ENCODE data around the gene PDE4A.
"Not testable (repeated sequence)": the region's sequence is repeated elsewhere in the genome, so short reads cannot be mapped to it uniquely, and the experiment has no call there.

The PDE4A gene

DNA sequence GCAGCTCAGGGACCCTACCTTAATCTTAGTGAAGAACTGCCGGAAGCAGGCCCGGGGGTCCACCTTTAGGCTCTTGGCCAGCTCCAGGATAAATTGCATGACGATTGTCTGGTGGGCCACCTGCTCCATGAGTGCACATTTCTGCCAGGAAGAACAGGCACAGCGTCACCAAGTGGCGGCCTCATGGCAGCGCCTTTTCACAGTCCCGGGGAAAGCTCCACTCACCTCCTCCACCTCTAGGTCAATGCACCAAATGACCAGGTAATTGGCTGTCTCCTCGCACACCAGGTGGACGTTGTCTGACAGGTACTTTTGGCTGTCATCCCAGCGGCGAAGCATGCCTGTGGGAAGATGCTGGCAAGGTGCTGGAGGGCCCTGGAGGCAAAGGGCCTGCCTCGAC lies 25.3 kb upstream of the PDE4A start:
- Mint-ChIP-seq H3K9me3 (no peaks in the 10 kb centered on the region), H3K4me1 (peaks cover 11% of the 10 kb centered on the region), H3K27me3 (no peaks in the 10 kb centered on the region), H3K27ac (no peak overlapping the region), H3K4me3 (no peak overlapping the region), H3K36me3 (ENCODE audit: low read depth) (peaks cover 44% of the 10 kb centered on the region)
- DNase-seq: no peak
- ATAC-seq: no peak

DNA sequence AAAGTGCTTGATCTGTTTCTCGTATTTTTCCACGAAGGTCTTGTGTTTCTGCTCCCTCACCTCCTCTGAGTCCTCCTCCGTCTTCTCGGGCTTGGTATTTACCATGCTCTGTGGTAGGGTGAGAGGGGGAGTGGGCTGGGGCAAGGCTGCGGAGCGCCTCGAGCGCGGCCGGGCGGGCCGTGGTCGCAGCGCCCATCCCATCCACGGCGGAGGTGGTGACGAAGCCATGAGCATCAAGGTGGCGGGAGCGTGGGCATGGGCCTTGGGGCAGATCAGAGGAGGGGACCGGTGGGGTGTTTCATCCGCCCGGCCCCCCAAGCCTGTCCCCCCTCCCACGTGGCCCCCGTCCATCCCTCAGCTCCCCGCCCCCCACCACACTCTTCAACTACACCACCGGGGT lies 24.9 kb upstream of the PDE4A start:
- H3K27ac Mint-ChIP-seq: no peak overlapping the region
- peaks cover 45% of the 10 kb centered on the region for H3K36me3 Mint-ChIP-seq (ENCODE audit: low read depth)
- H3K4me3 Mint-ChIP-seq: no peak overlapping the region
- no peaks in the 10 kb centered on the region for H3K9me3 Mint-ChIP-seq
- H3K4me1 Mint-ChIP-seq: peaks cover 14% of the 10 kb centered on the region
- H3K27me3 Mint-ChIP-seq: no peaks in the 10 kb centered on the region
- DNase-seq (no peak), ATAC-seq (no peak)

DNA sequence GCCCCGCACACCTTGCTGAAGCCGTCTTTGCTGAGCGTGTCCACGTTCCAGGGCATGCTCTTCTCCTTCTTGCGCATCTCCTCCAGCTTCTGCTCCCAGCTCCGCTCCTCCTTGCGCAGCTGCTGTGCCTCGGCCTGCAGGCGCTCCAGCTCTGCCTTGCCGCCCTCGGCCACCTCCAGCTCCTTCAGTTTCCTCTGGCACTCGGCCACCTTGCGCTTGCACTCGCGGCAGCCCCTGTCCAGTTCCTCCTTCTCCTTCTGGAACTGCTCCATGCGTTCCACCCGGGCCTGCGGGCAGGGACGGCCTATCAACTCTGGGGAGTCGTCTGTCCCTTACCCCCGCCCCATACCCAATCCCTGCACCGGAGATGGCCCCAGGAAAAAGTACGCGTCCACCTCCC lies 24.4 kb upstream of the PDE4A start:
- ATAC-seq (no peak), DNase-seq (no peak)
- peaks cover 19% of the 10 kb centered on the region for H3K4me1 Mint-ChIP-seq
- H3K36me3 Mint-ChIP-seq (ENCODE audit: low read depth): peaks cover 42% of the 10 kb centered on the region
- H3K4me3 Mint-ChIP-seq: no peak overlapping the region
- H3K27me3 Mint-ChIP-seq: no peaks in the 10 kb centered on the region
- no peaks in the 10 kb centered on the region for H3K9me3 Mint-ChIP-seq
- H3K27ac Mint-ChIP-seq: peak overlapping the region; percentile 8

DNA sequence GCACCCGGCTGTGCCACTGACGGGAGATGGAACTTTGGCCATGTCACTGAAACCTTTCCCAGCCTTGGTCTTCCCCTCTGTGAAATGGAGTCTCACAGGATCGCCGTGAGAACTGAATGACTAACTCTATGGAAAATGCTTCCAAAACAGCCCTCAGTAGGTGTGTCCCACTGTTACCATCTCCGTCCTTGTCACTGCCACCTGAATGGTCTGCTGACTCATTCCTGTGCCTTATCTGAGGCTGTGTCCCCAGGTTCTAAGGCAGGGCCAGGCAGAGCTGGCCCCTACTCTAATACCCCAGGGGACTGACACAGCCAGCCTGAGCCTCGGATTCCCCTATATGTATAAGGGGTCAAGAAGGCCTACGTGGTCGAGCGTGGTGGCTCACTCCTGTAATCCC lies 21.5 kb upstream of the PDE4A start:
- no peaks in the 10 kb centered on the region for H3K9me3 Mint-ChIP-seq
- ATAC-seq (no peak), DNase-seq (no peak)
- no peak overlapping the region for H3K4me3 Mint-ChIP-seq
- H3K27ac Mint-ChIP-seq: no peak overlapping the region
- H3K36me3 Mint-ChIP-seq (ENCODE audit: low read depth): peaks cover 53% of the 10 kb centered on the region
- peaks cover 35% of the 10 kb centered on the region for H3K4me1 Mint-ChIP-seq
- H3K27me3 Mint-ChIP-seq: no peaks in the 10 kb centered on the region

DNA sequence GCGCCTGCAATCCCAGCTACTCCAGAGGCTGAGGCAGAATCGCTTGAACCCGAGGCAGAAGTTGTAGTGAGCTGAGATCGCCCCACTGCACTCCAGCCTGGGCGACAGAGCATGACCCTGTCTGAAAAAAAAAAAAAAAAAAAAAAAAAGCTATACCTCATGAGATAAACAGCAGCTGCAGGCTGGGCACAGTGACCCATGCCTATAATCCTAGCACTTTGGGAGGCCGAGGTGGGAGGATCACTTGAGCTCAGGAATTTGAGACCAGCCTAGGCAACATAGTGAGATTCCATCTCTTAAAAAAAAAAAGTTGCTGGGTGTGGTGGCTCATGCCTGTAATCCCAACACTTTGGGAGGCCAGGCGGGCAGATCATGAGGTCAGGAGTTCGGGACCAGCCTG lies 21.0 kb upstream of the PDE4A start:
- not testable (repeated sequence) for H3K27me3 Mint-ChIP-seq, DNase-seq, H3K9me3 Mint-ChIP-seq, H3K27ac Mint-ChIP-seq, H3K4me3 Mint-ChIP-seq, ATAC-seq
- peaks cover 51% of the 10 kb centered on the region for H3K36me3 Mint-ChIP-seq (ENCODE audit: low read depth)
- H3K4me1 Mint-ChIP-seq: peaks cover 38% of the 10 kb centered on the region

DNA sequence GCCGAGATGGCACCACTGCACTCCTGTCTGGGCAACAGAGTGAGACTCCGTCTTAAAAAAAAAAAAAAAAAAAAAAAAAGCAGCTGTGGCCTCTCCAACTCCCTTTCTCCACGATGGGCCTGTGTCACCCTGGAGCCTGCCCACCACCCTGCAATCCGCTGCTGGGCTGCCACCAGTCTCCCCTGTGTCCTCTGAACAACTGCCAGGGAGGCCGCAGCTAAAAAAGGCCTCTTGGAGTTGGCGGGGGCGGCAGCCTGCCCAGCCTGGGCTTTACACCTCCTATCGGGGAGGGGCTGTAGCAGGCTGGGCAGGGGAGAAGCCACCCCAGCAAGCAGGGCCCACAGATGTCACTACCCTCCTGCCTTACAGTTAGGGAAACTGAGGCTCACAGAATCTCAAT lies 20.5 kb upstream of the PDE4A start:
- Mint-ChIP-seq H3K4me3 (no peak overlapping the region), H3K4me1 (peaks cover 42% of the 10 kb centered on the region), H3K27me3 (no peaks in the 10 kb centered on the region), H3K27ac (no peak overlapping the region), H3K9me3 (no peaks in the 10 kb centered on the region), H3K36me3 (ENCODE audit: low read depth) (peaks cover 51% of the 10 kb centered on the region)
- DNase-seq (no peak), ATAC-seq (no peak)

DNA sequence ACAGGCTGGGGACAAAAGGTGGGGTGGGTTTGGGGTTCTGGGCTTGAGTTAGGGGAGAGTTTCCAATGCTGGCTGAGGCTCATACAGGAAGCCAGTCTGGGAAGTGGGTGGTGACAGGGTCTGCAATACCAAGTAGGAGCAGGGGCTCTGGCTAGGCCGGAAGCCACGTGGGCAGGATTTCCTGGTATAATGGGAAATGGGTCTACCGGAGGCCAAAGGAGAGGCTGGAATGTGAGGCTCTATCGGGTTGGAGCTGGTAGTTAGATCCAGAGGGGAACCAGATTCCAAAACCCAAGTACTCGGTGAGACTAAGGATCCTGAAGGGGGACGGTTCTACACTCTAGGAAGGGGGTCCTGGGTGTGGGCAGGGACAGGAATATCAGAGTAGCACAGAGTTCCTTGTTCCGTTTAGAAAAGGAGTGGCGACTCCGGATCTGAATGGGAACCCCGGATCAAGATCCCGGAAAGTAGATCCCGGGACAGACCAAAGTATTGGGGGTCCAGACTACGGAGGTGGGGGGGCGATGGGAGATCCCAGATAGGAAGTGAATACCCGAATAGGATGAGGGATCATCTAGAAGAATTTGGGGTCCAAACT lies 17.8 kb upstream of the PDE4A start:
- Mint-ChIP-seq H3K27me3 (no peaks in the 10 kb centered on the region), H3K4me3 (peak overlapping the region; percentile 98), H3K4me1 (peaks cover 64% of the 10 kb centered on the region), H3K27ac (peak overlapping the region; percentile 93), H3K9me3 (no peaks in the 10 kb centered on the region), H3K36me3 (ENCODE audit: low read depth) (peaks cover 36% of the 10 kb centered on the region)
- DNase-seq: no peak
- ATAC-seq: no peak

DNA sequence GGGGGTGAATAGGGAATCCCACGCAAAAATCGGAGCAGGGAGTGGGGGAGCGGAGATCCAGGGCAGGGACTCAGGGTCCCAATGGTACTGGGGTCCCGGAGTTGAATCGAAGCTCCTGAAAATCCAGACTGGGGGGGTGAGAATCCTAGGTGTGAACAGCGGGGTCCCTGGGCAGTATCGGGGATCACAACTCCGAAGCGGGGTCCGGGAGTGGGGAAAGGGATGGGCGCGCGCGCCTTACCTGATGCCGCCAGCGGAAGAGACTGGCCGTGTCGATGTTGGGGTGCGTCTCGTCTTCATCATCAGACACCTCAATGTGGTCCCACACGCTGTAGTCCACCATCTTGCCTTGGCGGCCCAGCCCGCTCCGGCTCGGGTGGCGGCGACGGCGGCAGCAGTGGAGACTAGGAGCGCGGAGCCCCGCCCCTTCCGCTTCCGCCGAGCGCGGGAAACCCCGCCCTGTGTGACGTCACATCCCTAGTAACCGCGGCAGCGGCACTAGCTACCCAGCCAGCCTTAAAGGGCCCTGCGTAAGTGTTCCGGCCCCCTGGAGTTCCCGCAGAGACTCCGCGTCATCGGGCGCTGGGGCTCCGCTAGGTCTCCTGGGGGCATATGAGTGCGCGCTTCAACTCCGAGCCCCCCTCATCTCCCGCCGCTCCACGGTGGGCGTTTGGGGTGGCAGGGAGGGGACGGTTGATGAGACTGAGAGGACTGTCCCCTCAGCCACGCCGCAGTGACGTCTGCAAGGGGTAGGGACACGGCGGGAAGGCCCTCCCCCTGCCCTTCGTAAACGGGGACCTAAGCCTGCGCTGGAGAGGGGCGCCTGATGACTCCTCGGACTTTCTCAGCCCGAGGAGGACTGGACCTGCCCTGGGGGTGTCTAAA lies 17.0 kb upstream of the PDE4A start, which contains the start of gene CDC37:
TSS of gene CDC37 (minus strand) at position 406 of the 885 bp plus-strand sequence. CDS start at position 343, 63 bp downstream.
- peak; percentile 100 for DNase-seq
- H3K4me3 Mint-ChIP-seq: peak within 1 kb of the TSS; percentile 98
- peak within 1 kb of the TSS; percentile 93 for H3K27ac Mint-ChIP-seq
- peaks cover 28% of the 10 kb centered on the region for H3K36me3 Mint-ChIP-seq (ENCODE audit: low read depth)
- no peaks in the 10 kb centered on the region for H3K9me3 Mint-ChIP-seq
- ATAC-seq: peak; percentile 81
- H3K4me1 Mint-ChIP-seq: peaks cover 66% of the 10 kb centered on the region
- H3K27me3 Mint-ChIP-seq: no peaks in the 10 kb centered on the region

DNA sequence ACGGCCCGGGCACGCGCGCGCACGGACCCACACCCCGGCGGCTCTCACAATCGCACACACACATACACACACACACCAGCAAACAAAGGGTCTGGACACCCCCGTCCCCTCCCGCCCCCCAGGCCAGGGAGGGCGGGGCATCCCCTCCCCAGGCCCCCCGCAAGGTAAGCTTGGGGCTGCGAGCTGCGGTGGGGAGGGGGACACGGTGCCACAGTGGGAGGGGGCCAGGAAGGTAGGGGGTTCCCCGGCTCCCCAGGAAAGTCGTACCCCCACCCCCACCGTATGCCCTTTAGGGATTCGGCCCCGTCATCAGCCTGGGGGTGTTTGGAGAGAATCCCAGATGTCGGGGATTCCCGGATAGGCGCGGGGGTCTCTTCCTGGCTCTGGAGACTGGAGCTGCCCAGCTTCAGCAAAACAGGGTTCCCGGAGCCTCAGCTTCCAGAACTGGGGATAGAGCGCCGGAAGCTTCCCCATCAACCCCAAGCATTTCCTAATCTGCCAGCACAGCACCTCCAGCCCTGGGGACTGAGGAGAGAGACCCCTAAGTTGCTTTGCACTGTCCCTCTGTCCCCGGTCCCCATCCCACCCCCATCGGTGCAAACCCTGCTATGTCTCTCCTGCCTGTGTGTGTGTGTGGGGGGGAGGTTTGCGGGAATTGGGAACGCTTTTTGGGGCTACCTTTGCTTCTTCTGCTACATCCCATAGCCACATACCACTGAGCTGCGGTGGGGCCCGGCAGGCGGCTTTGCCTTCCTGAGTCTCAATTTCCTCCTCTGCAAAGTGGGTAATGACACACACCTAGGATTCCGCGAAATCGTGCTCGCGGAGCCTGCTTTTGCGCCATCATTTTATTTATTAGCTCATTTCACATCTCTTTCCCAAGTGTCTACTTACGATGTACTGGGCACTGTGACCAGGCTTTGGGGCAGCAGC lies 15.2 kb upstream of the PDE4A start:
- Mint-ChIP-seq H3K4me3 (peak overlapping the region; percentile 98), H3K27ac (peak overlapping the region; percentile 93), H3K9me3 (no peaks in the 10 kb centered on the region), H3K27me3 (no peaks in the 10 kb centered on the region), H3K4me1 (peaks cover 78% of the 10 kb centered on the region), H3K36me3 (ENCODE audit: low read depth) (peaks cover 22% of the 10 kb centered on the region)
- ATAC-seq: no peak
- DNase-seq: peak; percentile 68

DNA sequence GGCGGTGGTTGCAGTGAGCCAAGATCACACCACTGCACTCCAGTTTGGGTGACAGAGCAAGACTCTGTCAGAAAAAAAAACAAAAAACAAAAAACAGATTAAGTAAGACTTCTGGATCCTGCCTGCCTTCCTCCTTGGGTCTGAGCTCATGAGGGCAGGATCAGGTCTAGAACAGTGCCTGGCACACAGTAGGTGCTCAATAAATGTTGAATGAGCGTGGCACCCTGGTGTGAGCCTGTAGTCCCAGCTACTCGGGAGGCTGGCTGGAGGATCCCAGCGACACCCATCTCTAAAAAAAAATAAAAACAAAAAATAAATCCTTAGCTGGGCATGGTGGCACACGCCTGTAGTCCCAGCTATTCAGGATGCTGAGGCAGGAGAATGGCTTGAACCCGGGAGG lies 14.1 kb upstream of the PDE4A start:
- Mint-ChIP-seq H3K4me3 (no peak overlapping the region), H3K27ac (no peak overlapping the region), H3K9me3 (no peaks in the 10 kb centered on the region), H3K36me3 (ENCODE audit: low read depth) (peaks cover 16% of the 10 kb centered on the region), H3K27me3 (no peaks in the 10 kb centered on the region), H3K4me1 (peaks cover 77% of the 10 kb centered on the region)
- no peak for DNase-seq
- ATAC-seq: no peak

DNA sequence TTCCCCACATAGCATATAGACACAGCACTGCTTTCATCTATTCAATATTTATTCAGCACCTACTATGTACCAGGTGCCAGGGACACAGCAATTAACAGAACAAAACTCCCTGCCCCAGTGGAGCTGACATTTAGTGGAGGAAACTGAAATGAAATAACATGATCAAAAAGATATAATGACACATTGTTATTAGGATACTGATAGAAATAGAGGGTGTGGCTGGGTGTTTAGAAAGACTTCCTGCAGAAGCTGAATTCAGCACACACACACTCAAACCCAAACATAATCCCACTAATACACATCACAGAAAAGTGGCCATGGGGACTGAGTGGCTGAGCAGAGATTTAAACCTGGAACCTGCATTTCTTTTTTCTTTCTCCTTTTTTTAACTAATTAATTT lies 13.2 kb upstream of the PDE4A start:
- H3K4me1 Mint-ChIP-seq: peaks cover 78% of the 10 kb centered on the region
- no peaks in the 10 kb centered on the region for H3K27me3 Mint-ChIP-seq
- no peaks in the 10 kb centered on the region for H3K9me3 Mint-ChIP-seq
- peak overlapping the region; percentile 37 for H3K27ac Mint-ChIP-seq
- no peak overlapping the region for H3K4me3 Mint-ChIP-seq
- DNase-seq: no peak
- ATAC-seq: no peak
- peaks cover 9% of the 10 kb centered on the region for H3K36me3 Mint-ChIP-seq (ENCODE audit: low read depth)

DNA sequence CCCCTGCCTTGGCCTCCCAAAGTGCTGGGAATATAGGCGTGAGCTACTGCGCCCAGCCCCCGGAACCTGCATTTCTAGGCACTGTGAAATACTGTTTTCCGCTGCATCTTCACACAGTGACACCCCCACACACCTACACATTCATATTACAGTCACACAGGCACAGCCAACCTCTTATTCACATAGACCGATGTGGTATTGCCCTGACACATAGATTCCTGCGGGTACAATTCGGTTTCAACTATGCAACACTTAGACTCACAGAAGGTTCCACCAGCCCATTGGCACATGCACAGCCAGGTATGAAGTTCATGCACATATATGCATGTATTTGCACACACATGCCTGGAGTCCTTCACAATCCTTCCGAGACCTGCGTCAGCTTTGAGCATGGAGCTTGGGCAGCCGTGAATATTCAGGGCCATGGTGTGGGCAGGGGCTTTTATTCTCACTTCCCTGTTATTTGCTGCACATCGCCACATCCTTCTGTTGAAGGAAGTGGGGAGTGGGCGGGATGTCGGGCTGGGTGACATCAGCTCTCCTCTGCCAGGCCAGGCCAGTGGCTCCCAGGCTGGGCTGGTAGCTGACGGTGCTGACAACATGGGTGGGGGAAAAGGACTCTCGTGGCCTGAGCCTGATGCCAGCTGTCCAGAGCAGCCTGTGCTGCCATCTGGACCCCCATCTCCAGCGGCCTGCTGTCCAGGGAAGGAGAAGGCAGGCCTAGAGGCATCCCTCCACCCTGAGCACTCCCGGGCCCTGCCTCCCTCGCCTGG lies 11.6 kb upstream of the PDE4A start:
- Mint-ChIP-seq H3K36me3 (ENCODE audit: low read depth) (no peaks in the 10 kb centered on the region), H3K4me1 (peaks cover 86% of the 10 kb centered on the region), H3K27ac (peak overlapping the region; percentile 82), H3K4me3 (peak overlapping the region; percentile 52), H3K27me3 (no peaks in the 10 kb centered on the region), H3K9me3 (no peaks in the 10 kb centered on the region)
- peak; percentile 75 for ATAC-seq
- DNase-seq: peak; percentile 77

DNA sequence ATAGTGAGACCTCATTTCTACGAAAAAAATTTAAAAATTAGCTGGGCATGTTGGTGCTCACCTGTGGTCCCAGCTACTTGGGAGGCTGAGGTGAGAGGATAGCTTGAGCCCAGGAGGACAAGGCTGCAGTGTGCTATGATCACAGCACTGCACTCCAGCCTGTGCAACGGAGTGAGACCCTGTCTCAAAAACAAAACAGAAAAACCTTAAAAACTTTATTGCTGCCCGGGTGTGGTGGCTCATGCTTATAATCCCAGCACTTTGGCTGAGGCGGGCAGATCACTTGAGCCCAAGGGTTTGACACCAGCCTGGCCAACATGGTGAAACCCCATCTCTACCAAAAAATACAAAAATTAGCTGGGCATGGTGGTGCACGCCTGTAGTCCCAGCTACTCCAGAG lies 9.1 kb upstream of the PDE4A start:
- not testable (repeated sequence) for H3K27ac Mint-ChIP-seq

More for the DNA sequence above, 9.1 kb upstream of the PDE4A start:
- not testable (repeated sequence) for H3K36me3 Mint-ChIP-seq (ENCODE audit: low read depth); H3K9me3 Mint-ChIP-seq; DNase-seq; H3K27me3 Mint-ChIP-seq; ATAC-seq; H3K4me3 Mint-ChIP-seq
- H3K4me1 Mint-ChIP-seq: peaks cover 81% of the 10 kb centered on the region

Measured in activated naive CD8-positive, alpha-beta T cell treated with anti-CD3 and anti-CD28 coated beads, Interleukin-2, amount 50 U/mL, for 24 hours (primary cell).